CD14-positive monocyte (primary cell): ENCODE data around the gene CPLANE2. TPM values are rescaled to one million over a fixed set of nuclear protein-coding genes. Genes with fewer than 3 reads are reported as not detected.

ENCODE experiments used
- DNase-seq, 3 donors: peaks; one replicate each; pipeline ENCODE4 v3.0.0-alpha.2; 2011 to 2022
- H2AFZ ChIP-seq: 2 replicates; pipeline ENCODE4 v1.6.0; 2012; ENCODE audit warnings: mild to moderate bottlenecking, low read depth, low read length, inconsistent platforms; ENCODE audit not compliant: insufficient read depth, poor library complexity, severe bottlenecking
- H3K27ac ChIP-seq, 2 donors: 1 replicate in 1 of 2; 2 replicates in 1 of 2; pipeline ENCODE4 v1.5.1; 2012 to 2013; ENCODE audit warnings: low read length in 2 of 2, control low read depth in 1 of 2, inconsistent platforms in 1 of 2, low read depth in 1 of 2, mild to moderate bottlenecking in 1 of 2
- H3K27me3 ChIP-seq, 2 donors: one replicate each; pipeline versions ENCODE4 v1.6.0 to v1.6.1; 2011 to 2013; ENCODE audit warnings: low read length in 2 of 2; ENCODE audit not compliant: control insufficient read depth in 2 of 2, insufficient read depth in 2 of 2
- H3K36me3 ChIP-seq, 2 donors: replicated peaks in 1 of 2; 1 replicate in 1 of 2; 2 replicates in 1 of 2; pipeline versions ENCODE4 v1.5.1 to v1.6.1; 2012 to 2013; ENCODE audit warnings: low read length in 2 of 2, control low read depth in 1 of 2, inconsistent platforms in 1 of 2, mild to moderate bottlenecking in 1 of 2; ENCODE audit not compliant: insufficient read depth in 2 of 2, control insufficient read depth in 1 of 2
- H3K4me1 ChIP-seq, 2 donors: 1 replicate in 1 of 2; 2 replicates in 1 of 2; pipeline versions ENCODE4 v1.5.1 to v1.6.1; 2012 to 2013; ENCODE audit warnings: low read length in 2 of 2, control low read depth in 1 of 2, inconsistent platforms in 1 of 2, mild to moderate bottlenecking in 1 of 2, moderate library complexity in 1 of 2; ENCODE audit not compliant: insufficient read depth in 2 of 2, control insufficient read depth in 1 of 2
- H3K4me2 ChIP-seq: replicated peaks from 2 replicates; pipeline ENCODE3; 2012; ENCODE audit warnings: low read length, moderate library complexity, mild to moderate bottlenecking; ENCODE audit not compliant: poor library complexity, severe bottlenecking; ENCODE audit errors: extremely low read depth
- H3K4me3 ChIP-seq, 3 experiments: fragments of 200-600 bp in 1 of 3; sonication (generic) in 1 of 3; replicated peaks in 1 of 3; 1 replicate in 2 of 3; 2 replicates in 1 of 3; pipeline ENCODE4 v1.5.1; 2011 to 2013; ENCODE audit warnings: low read length in 3 of 3, mild to moderate bottlenecking in 3 of 3, control low read depth in 2 of 3, low read depth in 2 of 3, inconsistent platforms in 1 of 3, moderate library complexity in 1 of 3
- H3K79me2 ChIP-seq: 2 replicates; pipeline ENCODE4 v1.6.0; 2012; ENCODE audit warnings: mild to moderate bottlenecking, control low read depth, inconsistent platforms, low read length, moderate library complexity; ENCODE audit not compliant: insufficient read depth
- H3K9ac ChIP-seq: 2 replicates; pipeline ENCODE4 v1.6.0; 2017; ENCODE audit warnings: low read length, mild to moderate bottlenecking; ENCODE audit not compliant: insufficient read depth, poor library complexity, severe bottlenecking
- H3K9me3 ChIP-seq, 2 donors: replicated peaks in 1 of 2; 1 replicate in 1 of 2; 2 replicates in 1 of 2; pipeline versions ENCODE4 v1.5.1 to v1.6.1; 2012 to 2013; ENCODE audit warnings: low read length in 2 of 2, control low read depth in 1 of 2; ENCODE audit not compliant: control insufficient read depth in 1 of 2, insufficient read depth in 1 of 2
- H4K20me1 ChIP-seq: 2 replicates; pipeline ENCODE4 v1.6.0; 2012; ENCODE audit warnings: mild to moderate bottlenecking, low read length, control low read depth, moderate library complexity; ENCODE audit not compliant: insufficient read depth
- H3K27ac Mint-ChIP-seq, 7 donors: one replicate each; pipeline ENCODE4 v1.8.0; 2020; ENCODE audit warnings: mild to moderate bottlenecking in 7 of 7, mixed read lengths in 7 of 7, moderate library complexity in 6 of 7, inconsistent platforms in 2 of 7
- H3K27me3 Mint-ChIP-seq, 3 donors: one replicate each; pipeline ENCODE4 v1.8.0; 2021 to 2022; ENCODE audit warnings: low read depth in 3 of 3, mild to moderate bottlenecking in 3 of 3, mixed read lengths in 3 of 3, moderate library complexity in 3 of 3, inconsistent platforms in 1 of 3
- H3K36me3 Mint-ChIP-seq, 2 donors: one replicate each; pipeline ENCODE4 v1.8.0; 2020; ENCODE audit warnings: mixed read lengths in 2 of 2, inconsistent platforms in 1 of 2, mild to moderate bottlenecking in 1 of 2
- H3K4me1 Mint-ChIP-seq: one replicate; pipeline ENCODE4 v1.8.0; 2020; ENCODE audit warnings: mild to moderate bottlenecking, mixed read lengths
- H3K4me3 Mint-ChIP-seq, 2 donors: one replicate each; pipeline ENCODE4 v1.8.0; 2020; ENCODE audit warnings: mild to moderate bottlenecking in 2 of 2, mixed read lengths in 2 of 2, moderate library complexity in 1 of 2
- H3K9me3 Mint-ChIP-seq, 7 donors: one replicate each; pipeline ENCODE4 v1.8.0; 2020 to 2022; ENCODE audit warnings: mixed read lengths in 7 of 7, mild to moderate bottlenecking in 6 of 7, moderate library complexity in 6 of 7, inconsistent platforms in 2 of 7
- CTCF ChIP-seq: fragments of 200-600 bp; IDR thresholded peaks from one replicate; pipeline ENCODE4 v1.8.0; 2022; ENCODE audit warnings: antibody characterized with exemption, mild to moderate bottlenecking
- WGBS: methylation state at CpG from one replicate; pipeline ENCODE4 v1.1.5; 2013; ENCODE audit warnings: missing lambda C conversion rate; ENCODE audit not compliant: insufficient coverage; 5-methylcytosine and 5-hydroxymethylcytosine counted together
- intact Hi-C, 2 donors: fragments of 100-400 bp; cut with micrococcal nuclease; formaldehyde crosslinking; loops; one replicate each; pipeline versions ENCODE4 v1.15.0 to v1.15.1; 2023
- polyA plus RNA-seq, 3 donors: library from polyadenylated mRNA; depleted of rRNA in 1 of 3; unstranded in 2 of 3; stranded (reverse) in 1 of 3; fragments of 300-500 nt in 2 of 3; fragments of >200 nt in 1 of 3; fragmentation: Illumina TruSeq in 2 of 3; gene quantifications; 1 replicate in 2 of 3; 2 replicates in 1 of 3; pipeline ENCODE4 v1.2.3, GENCODE V29; 2012 to 2021

CPLANE2 gene
- polyA plus RNA-seq, 3 donors: 0.54 to 1.7 (median 1.4) TPM

GRCh38 chr1:16256478-16256877, 19.5 kb upstream of the CPLANE2 start:
- Histone ChIP-seq H3K4me3 (no peak overlapping the region), H3K27ac (no peak overlapping the region), H3K79me2 (no peaks in the 10 kb centered on the region), H3K9me3 (no peaks in the 10 kb centered on the region), H3K4me1 (no peaks in the 10 kb centered on the region), H3K4me2 (no peak overlapping the region), H2AFZ (no peak overlapping the region), H4K20me1 (peaks cover 49% of the 10 kb centered on the region), H3K9ac (no peak overlapping the region), H3K36me3 (peaks cover 52 to 71% of the 10 kb centered on the region in 2 donors), H3K27me3 (no peaks in the 10 kb centered on the region)
- Mint-ChIP-seq H3K9me3 (no peaks in the 10 kb centered on the region), H3K4me3 (no peak overlapping the region), H3K4me1 (no peaks in the 10 kb centered on the region), H3K36me3 (peaks cover 49 to 51% of the 10 kb centered on the region in 2 donors), H3K27ac (no peak overlapping the region), H3K27me3 (no peaks in the 10 kb centered on the region)
- no peak for DNase-seq
- 90% methylated on average over 2 of the region's 4 CpGs for WGBS
- intact Hi-C loops: no loop called here
- TF ChIP-seq CTCF: no peak

- Histone ChIP-seq H3K36me3 (peaks cover 62 to 74% of the 10 kb centered on the region in 2 donors), H3K9ac (no peak overlapping the region), H2AFZ (no peak overlapping the region), H4K20me1 (peaks cover 43% of the 10 kb centered on the region), H3K4me2 (no peak overlapping the region), H3K27me3 (no peaks in the 10 kb centered on the region), H3K27ac (no peak overlapping the region), H3K9me3 (no peaks in the 10 kb centered on the region), H3K4me1 (peaks cover 12 to 14% of the 10 kb centered on the region in 2 donors), H3K4me3 (no peak overlapping the region), H3K79me2 (no peaks in the 10 kb centered on the region)
- Mint-ChIP-seq H3K4me1 (peaks cover 15% of the 10 kb centered on the region), H3K27ac (peak overlapping the region in 1 of 7 donors; percentile 49), H3K9me3 (no peaks in the 10 kb centered on the region), H3K36me3 (peaks cover 63 to 66% of the 10 kb centered on the region in 2 donors), H3K4me3 (no peak overlapping the region), H3K27me3 (peaks cover 0 to 3% (median 0%) of the 10 kb centered on the region in 3 donors)
- no peak for TF ChIP-seq CTCF
- DNase-seq: no peak
- intact Hi-C loops: no loop called here
- 69% methylated on average over 4 of the region's 4 CpGs for WGBS
Measured at GRCh38 chr1:16254263-16254928, 17.4 kb upstream of the CPLANE2 start.
